Stomach (tissue), 4 donors: ENCODE data around the gene APEH.

Experiments
- CTCF ChIP-seq, 7 experiments: fragments of 450-650 bp in 4 of 7; fragments of 200-600 bp in 3 of 7; sonication (generic) in 3 of 7; IDR thresholded peaks; one replicate each; pipeline ENCODE4 v1.5.1; 2016 to 2019; ENCODE audit warnings: antibody characterized with exemption in 7 of 7, control low read depth in 2 of 7, mild to moderate bottlenecking in 1 of 7
- POLR2AphosphoS5 ChIP-seq, 3 donors: sonication (generic); formaldehyde crosslinking; IDR thresholded peaks; one replicate each; pipeline ENCODE4 v1.6.1; 2016; ENCODE audit warnings: antibody characterized with exemption in 3 of 3

GRCh38 chr3:49671291-49672288, 2.6 kb upstream of the APEH start:
- peak in 1 of 3 donors; percentile 36 for TF ChIP-seq POLR2AphosphoS5 (IDR thresholded peaks at IDR 0.05)
- TF ChIP-seq CTCF (IDR thresholded peaks at IDR 0.05), result peak in 6 of 7 experiments; percentile 40 to 93 (median 82)
